NB4 (cell line): ENCODE results near the gene CD83.

ENCODE experiments used
- DNase-seq: peaks from one replicate; pipeline ENCODE4 v3.0.0; 2010; ENCODE audit warnings: low read depth
- H3K4me3 ChIP-seq: one replicate; pipeline ENCODE4 v1.5.1; 2011; ENCODE audit warnings: mild to moderate bottlenecking, low read depth, low read length, moderate library complexity
- CTCF ChIP-seq: IDR thresholded peaks from one replicate; pipeline ENCODE4 v1.5.1; 2012; ENCODE audit warnings: low read depth, low read length
- MAX ChIP-seq: IDR thresholded peaks from 2 replicates; pipeline ENCODE4 v1.6.1; 2011; ENCODE audit warnings: low read depth, low read length
- MYC ChIP-seq: IDR thresholded peaks from 2 replicates; pipeline ENCODE4 v1.6.1; 2011; ENCODE audit warnings: low read depth, low read length
- POLR2A ChIP-seq: IDR thresholded peaks from 2 replicates; pipeline ENCODE4 v1.6.1; 2011; ENCODE audit warnings: mild to moderate bottlenecking; ENCODE audit not compliant: insufficient read length; ENCODE audit errors: extremely low read depth

CD83 gene

GRCh38 chr6:14128746-14129145 is 11.2 kb downstream of the CD83 start:
- no peak overlapping the region for H3K4me3 ChIP-seq
- DNase-seq, result no peak
- TF ChIP-seq MYC, result no peak
- no peak for TF ChIP-seq MAX
- no peak for TF ChIP-seq CTCF
- no peak for TF ChIP-seq POLR2A

- TF ChIP-seq CTCF, result peak; percentile 68
- no peak for TF ChIP-seq MYC
- H3K4me3 ChIP-seq, result no peak overlapping the region
- DNase-seq, result peak; percentile 76
These were observed 12.0 kb downstream of the CD83 start for GRCh38 chr6:14129575-14129974.

GRCh38 chr6:14130435-14131075 is 13.0 kb downstream of the CD83 start:
- no peak for DNase-seq
- TF ChIP-seq MYC (no peak), MAX (no peak), CTCF (no peak), POLR2A (no peak)
- no peak overlapping the region for H3K4me3 ChIP-seq

- no peak for TF ChIP-seq CTCF
- no peak for DNase-seq
These were observed 14.0 kb downstream of the CD83 start for GRCh38 chr6:14131579-14131978.

GRCh38 chr6:14132244-14132920 is 14.8 kb downstream of the CD83 start:
- no peak for TF ChIP-seq CTCF
- no peak for TF ChIP-seq MAX
- no peak for TF ChIP-seq MYC
- no peak for TF ChIP-seq POLR2A
- no peak for DNase-seq
- H3K4me3 ChIP-seq, result no peak overlapping the region

More at GRCh38 chr6:14131579-14131978, 14.0 kb downstream of the CD83 start:
- no peak overlapping the region for H3K4me3 ChIP-seq

GRCh38 chr6:14132921-14133275 is 15.3 kb downstream of the CD83 start:
- H3K4me3 ChIP-seq, result no peak overlapping the region
- TF ChIP-seq MAX, result no peak
- TF ChIP-seq MYC, result no peak
- no peak for TF ChIP-seq POLR2A
- no peak for TF ChIP-seq CTCF
- DNase-seq, result no peak
